Breast epithelium (tissue), 4 donors: ENCODE measurements around the gene YPEL1. TPM values are rescaled to one million over a fixed set of nuclear protein-coding genes. Genes with fewer than 3 reads are reported as not detected.
A peak's percentile ranks its signal among the peaks of the same experiment; 100 is the strongest.
"Not testable (repeated sequence)": the region's sequence is repeated elsewhere in the genome, so short reads cannot be mapped to it uniquely, and the experiment has no call there.

Source experiments
- DNase-seq, 2 donors: peaks; one replicate each; pipeline ENCODE4 v3.0.0-alpha.2; 2019; ENCODE audit warnings: low spot score in 2 of 2
- H3K27ac ChIP-seq, 2 donors: fragments of 200-600 bp; sonication (generic) in 1 of 2; one replicate each; pipeline ENCODE4 v1.5.1; 2016 to 2019; ENCODE audit warnings: mild to moderate bottlenecking in 1 of 2
- H3K27me3 ChIP-seq, 2 donors: fragments of 200-600 bp; sonication (generic) in 1 of 2; one replicate each; pipeline versions ENCODE4 v1.5.1 to v1.6.0; 2017 to 2019; ENCODE audit warnings: control low read depth in 1 of 2, mild to moderate bottlenecking in 1 of 2
- H3K36me3 ChIP-seq: fragments of 200-600 bp; one replicate; pipeline ENCODE4 v1.5.1; 2019
- H3K4me1 ChIP-seq, 2 donors: fragments of 200-600 bp; sonication (generic); one replicate each; pipeline ENCODE4 v1.5.1; 2016 to 2019; ENCODE audit warnings: control low read depth in 1 of 2
- H3K4me3 ChIP-seq, 3 donors: fragments of 200-600 bp; sonication (generic); 1 replicate in 2 of 3; 2 replicates in 1 of 3; pipeline ENCODE4 v1.5.1; 2016 to 2019; ENCODE audit warnings: mild to moderate bottlenecking in 3 of 3, moderate library complexity in 2 of 3
- H3K9me3 ChIP-seq, 2 donors: fragments of 200-600 bp; sonication (generic) in 1 of 2; one replicate each; pipeline ENCODE4 v1.5.1; 2016 to 2019; ENCODE audit warnings: control low read depth in 1 of 2
- CTCF ChIP-seq, 3 donors: fragments of 450-650 bp; IDR thresholded peaks; one replicate each; pipeline ENCODE4 v1.5.1; 2016 to 2017; ENCODE audit warnings: antibody characterized with exemption in 3 of 3, mild to moderate bottlenecking in 3 of 3, moderate library complexity in 3 of 3
- POLR2A ChIP-seq: fragments of 450-650 bp; IDR thresholded peaks from one replicate; pipeline ENCODE4 v1.6.1; 2016; ENCODE audit warnings: antibody characterized with exemption, mild to moderate bottlenecking, moderate library complexity
- POLR2AphosphoS5 ChIP-seq, 3 donors: sonication (generic); formaldehyde crosslinking; IDR thresholded peaks; one replicate each; pipeline ENCODE4 v1.6.1; 2017; ENCODE audit warnings: antibody characterized with exemption in 3 of 3
- intact Hi-C: fragments of 100-400 bp; cut with DNase I; formaldehyde crosslinking; loops from one replicate; pipeline ENCODE4 v1.15.1; 2023; ENCODE audit warnings: low total_unique reads
- total RNA-seq, 3 donors: library from RNA; depleted of rRNA; stranded (reverse); fragments of >200 nt; gene quantifications; one replicate each; pipeline ENCODE4 v1.1.0, GENCODE V29; 2016

The YPEL1 gene
- total RNA-seq, 3 donors from 2014 or later, result 7.8 to 8.5 (median 7.9) TPM

DNA sequence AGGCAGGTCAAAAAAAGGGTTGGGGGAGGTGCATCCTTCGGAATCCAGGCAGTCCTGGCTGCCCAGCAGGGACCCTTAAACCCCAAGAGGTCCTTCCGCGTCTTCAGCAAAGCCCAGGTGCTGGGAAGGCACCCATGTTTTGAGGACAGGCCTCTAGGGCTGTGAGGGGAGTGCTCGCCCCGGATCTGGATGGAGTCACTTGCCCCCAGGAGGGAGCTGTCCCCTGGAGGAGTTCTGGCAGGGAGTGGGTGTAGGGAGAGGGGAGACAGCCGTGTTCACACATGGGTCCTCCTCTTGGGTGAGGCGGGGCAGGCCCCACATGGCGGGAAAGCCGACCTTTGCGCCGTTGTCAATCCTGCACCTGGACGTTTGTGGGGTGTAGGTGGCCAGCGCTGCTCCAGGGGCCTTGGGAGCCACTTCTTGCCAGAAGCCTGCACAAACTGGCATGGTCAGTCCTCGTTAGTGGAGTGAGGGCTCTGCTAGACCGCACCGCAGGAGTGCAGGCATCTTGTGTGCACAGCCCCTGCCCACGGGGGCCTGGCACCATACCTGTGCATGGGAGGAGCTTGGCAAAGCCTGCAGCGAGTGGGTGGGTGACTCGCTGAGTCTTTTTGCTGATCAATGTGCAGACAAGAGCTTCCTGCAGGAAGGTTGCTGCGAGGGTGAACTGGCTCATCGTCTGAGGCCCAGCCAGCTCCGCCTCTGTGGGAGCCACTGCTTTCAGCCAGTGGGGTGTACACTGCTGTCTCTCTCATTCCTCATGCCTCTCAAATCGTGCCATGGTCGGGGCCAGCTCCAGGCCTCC lies 53.8 kb downstream of the YPEL1 start:
- Histone ChIP-seq H3K4me1 (no peaks in the 10 kb centered on the region), H3K36me3 (no peaks in the 10 kb centered on the region), H3K27me3 (no peaks in the 10 kb centered on the region), H3K27ac (peak overlapping the region in 1 of 2 donors; percentile 32), H3K4me3 (no peak overlapping the region), H3K9me3 (no peaks in the 10 kb centered on the region)
- no peak for DNase-seq
- TF ChIP-seq POLR2A (no peak), CTCF (IDR thresholded peaks at IDR 0.05) (no peak), POLR2AphosphoS5 (IDR thresholded peaks at IDR 0.05) (no peak)
- intact Hi-C loops, result no loop called here

DNA sequence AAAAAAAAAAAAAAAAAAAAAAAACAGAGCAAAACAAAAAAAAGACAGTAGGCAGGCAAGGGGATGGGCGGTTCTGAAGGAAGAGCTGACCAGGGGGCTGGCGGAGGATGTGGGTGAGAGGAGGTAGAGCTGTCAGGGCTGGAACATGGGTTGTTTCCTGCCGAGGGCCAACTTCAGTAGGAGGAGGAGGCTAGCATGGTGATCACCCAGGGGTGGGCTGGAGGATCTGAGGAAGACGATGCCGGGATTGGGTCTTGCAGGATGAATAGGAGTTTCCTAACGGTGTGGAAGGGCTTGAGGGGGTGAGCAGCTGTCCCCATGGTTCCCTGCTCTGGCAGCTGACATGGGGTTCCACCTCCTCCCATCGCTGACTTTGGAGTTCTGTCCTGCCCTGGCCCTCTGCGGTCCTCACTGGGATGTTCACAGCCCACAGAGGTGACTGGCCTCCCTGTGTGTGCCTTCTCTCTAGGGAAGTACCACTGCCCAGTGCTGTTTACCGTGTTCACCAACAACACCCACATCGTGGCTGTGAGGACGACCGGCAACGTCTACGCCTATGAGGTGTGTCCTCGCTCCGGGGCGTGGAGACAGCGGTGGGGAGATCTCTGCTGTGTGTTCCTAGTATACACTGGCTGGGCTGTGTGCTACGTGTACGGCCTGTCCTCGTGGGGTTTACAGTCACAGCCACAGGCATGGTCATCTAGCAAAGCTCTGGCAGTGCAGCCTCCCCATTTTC lies 54.6 kb downstream of the YPEL1 start:
- Histone ChIP-seq H3K9me3 (no peaks in the 10 kb centered on the region), H3K4me1 (no peaks in the 10 kb centered on the region), H3K4me3 (no peak overlapping the region), H3K36me3 (no peaks in the 10 kb centered on the region), H3K27me3 (no peaks in the 10 kb centered on the region), H3K27ac (no peak overlapping the region)
- no peak for DNase-seq
- intact Hi-C loops, result no loop called here
- TF ChIP-seq POLR2AphosphoS5 (IDR thresholded peaks at IDR 0.05), result no peak
- no peak for TF ChIP-seq CTCF (IDR thresholded peaks at IDR 0.05)
- TF ChIP-seq POLR2A, result no peak

GRCh38 chr22:21679383-21679782 lies 56.2 kb downstream of the YPEL1 start:
- H3K36me3 ChIP-seq, result no peaks in the 10 kb centered on the region
- no peaks in the 10 kb centered on the region for H3K4me1 ChIP-seq
- no peak overlapping the region for H3K27ac ChIP-seq
- no peaks in the 10 kb centered on the region for H3K9me3 ChIP-seq
- H3K4me3 ChIP-seq, result no peak overlapping the region
- no peak for DNase-seq
- H3K27me3 ChIP-seq, result no peaks in the 10 kb centered on the region
- intact Hi-C loops, result no loop called here
- TF ChIP-seq POLR2A (no peak), CTCF (IDR thresholded peaks at IDR 0.05) (no peak), POLR2AphosphoS5 (IDR thresholded peaks at IDR 0.05) (no peak)

DNA sequence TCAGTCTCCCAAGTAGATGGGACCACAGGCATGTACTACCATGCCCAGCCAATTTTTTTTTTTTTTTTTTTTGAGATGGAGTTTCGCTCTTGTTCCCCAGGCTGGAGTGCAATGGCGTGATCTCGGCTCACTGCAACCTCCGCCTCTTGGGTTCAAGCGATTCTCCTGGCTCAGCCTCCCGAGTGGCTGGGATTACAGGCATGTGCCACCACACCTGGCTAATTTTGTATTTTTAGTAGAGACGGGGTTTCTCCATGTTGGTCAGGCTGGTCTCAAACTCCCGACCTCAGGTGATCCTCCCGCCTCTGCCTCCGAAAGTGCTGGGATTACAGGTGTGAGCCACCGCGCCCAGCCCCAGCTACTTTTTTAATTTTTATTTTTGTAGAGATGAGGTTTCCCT lies 56.8 kb downstream of the YPEL1 start:
- intact Hi-C loops, H3K4me1 ChIP-seq, H3K27me3 ChIP-seq, H3K4me3 ChIP-seq, H3K9me3 ChIP-seq, DNase-seq, H3K36me3 ChIP-seq, H3K27ac ChIP-seq: not testable (repeated sequence)

GRCh38 chr22:21677606-21678443 lies 57.8 kb downstream of the YPEL1 start:
- no peaks in the 10 kb centered on the region for H3K36me3 ChIP-seq
- no peaks in the 10 kb centered on the region for H3K27me3 ChIP-seq
- H3K4me1 ChIP-seq, result no peaks in the 10 kb centered on the region
- no peak overlapping the region for H3K27ac ChIP-seq
- TF ChIP-seq CTCF (IDR thresholded peaks at IDR 0.05), result no peak
- no peak for TF ChIP-seq POLR2A
- TF ChIP-seq POLR2AphosphoS5 (IDR thresholded peaks at IDR 0.05), result no peak
- DNase-seq, result no peak
- intact Hi-C loops, result no loop called here
- no peaks in the 10 kb centered on the region for H3K9me3 ChIP-seq
- no peak overlapping the region for H3K4me3 ChIP-seq
